GM12873 (cell line): ENCODE results near the gene C2CD4C.
A peak's percentile ranks its signal among the peaks of the same experiment; 100 is the strongest.

Experiments used
- CTCF ChIP-seq: IDR thresholded peaks from 2 replicates; pipeline ENCODE4 v1.5.1; 2012; ENCODE audit warnings: low read depth, mild to moderate bottlenecking, moderate library complexity, low read length, control low read depth; ENCODE audit not compliant: insufficient read depth; ENCODE audit errors: missing control alignments

C2CD4C gene

GRCh38 chr19:388691-389090 lies 20.3 kb downstream of the C2CD4C start:
- TF ChIP-seq CTCF, result no peak

GRCh38 chr19:387777-388176 lies 21.2 kb downstream of the C2CD4C start:
- TF ChIP-seq CTCF, result no peak

GRCh38 chr19:384799-385169 lies 24.2 kb downstream of the C2CD4C start:
- TF ChIP-seq CTCF, result no peak

- TF ChIP-seq CTCF, result peak; percentile 24
Measured at GRCh38 chr19:383922-384798, 24.8 kb downstream of the C2CD4C start.

GRCh38 chr19:383040-383439 lies 25.9 kb downstream of the C2CD4C start:
- TF ChIP-seq CTCF, result no peak

- TF ChIP-seq CTCF, result no peak
Measured at GRCh38 chr19:379796-380195, 29.2 kb downstream of the C2CD4C start.

- TF ChIP-seq CTCF, result no peak
Measured at GRCh38 chr19:378706-379105, 30.2 kb downstream of the C2CD4C start.
